Upper lobe of right lung (tissue), 1 donor: ENCODE results near the gene DNAJB6. TPM values are rescaled to one million over a fixed set of nuclear protein-coding genes. Genes with fewer than 3 reads are reported as not detected.
A peak's percentile ranks its signal among the peaks of the same experiment; 100 is the strongest.

Experiments
- ATAC-seq: fragments of 200-7000 bp; cut with Tn5 transposase; one replicate; pipeline ENCODE4 v1.9.1; 2020; ENCODE audit warnings: mild to moderate bottlenecking, moderate library complexity
- DNase-seq: peaks from one replicate; pipeline ENCODE4 v3.0.0-alpha.2; 2020
- H3K27ac ChIP-seq: fragments of 200-600 bp; one replicate; pipeline ENCODE4 v1.8.0; 2022
- H3K27me3 ChIP-seq: fragments of 200-600 bp; one replicate; pipeline ENCODE4 v1.8.0; 2022; ENCODE audit warnings: mild to moderate bottlenecking
- H3K36me3 ChIP-seq: fragments of 200-600 bp; one replicate; pipeline ENCODE4 v1.8.0; 2022
- H3K4me1 ChIP-seq: fragments of 200-600 bp; one replicate; pipeline ENCODE4 v1.8.0; 2022
- H3K4me3 ChIP-seq: fragments of 200-600 bp; one replicate; pipeline ENCODE4 v1.8.0; 2022; ENCODE audit warnings: mild to moderate bottlenecking
- H3K9me3 ChIP-seq: fragments of 200-600 bp; one replicate; pipeline ENCODE4 v1.8.0; 2022
- intact Hi-C: fragments of 100-400 bp; cut with DNase I; formaldehyde crosslinking; loops from one replicate; pipeline ENCODE4 v1.11.0; 2022
- total RNA-seq: library from RNA; stranded (reverse); fragmentation: NEBNext Ultra II Directional; extraction: Animal tissue kit (Norgen Biotek cat#: 25700); gene quantifications from one replicate; pipeline ENCODE4 v1.2.1, GENCODE V29; 2021
- TF ChIP-seq, protein P1 (sequence below): fragments of 200-600 bp; IDR thresholded peaks from one replicate; pipeline ENCODE4 v1.8.0; 2022; ENCODE audit warnings: antibody characterized with exemption
- donor health status: DM: no; HTN: yes; CAD: no; lungs with severe emphysema.

Gene DNAJB6
- total RNA-seq, 1 donor from 2014 or later = 95.8 TPM

DNA sequence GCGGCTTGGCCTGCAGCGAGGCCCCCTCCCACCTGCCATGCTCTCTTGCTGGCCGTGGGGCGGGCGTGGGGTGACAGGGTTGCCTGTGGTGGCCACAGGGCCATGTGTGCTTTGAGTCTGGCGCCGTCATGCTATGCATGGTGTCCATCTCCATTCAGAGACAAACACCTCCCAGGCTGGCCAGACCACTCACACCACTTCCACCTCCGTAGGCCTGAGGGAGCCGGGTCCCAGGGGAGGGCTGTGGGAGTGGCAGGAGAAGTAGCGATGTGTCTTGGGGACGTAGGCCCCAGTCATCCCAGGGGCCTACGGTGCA lies 65.5 kb downstream of the DNAJB6 start:
- Histone ChIP-seq H3K9me3 (no peaks in the 10 kb centered on the region), H3K36me3 (peaks cover 13% of the 10 kb centered on the region), H3K27me3 (no peaks in the 10 kb centered on the region), H3K4me3 (no peak overlapping the region), H3K4me1 (peaks cover 18% of the 10 kb centered on the region), H3K27ac (no peak overlapping the region)
- no peak for ATAC-seq
- TF ChIP-seq, protein P1, sequence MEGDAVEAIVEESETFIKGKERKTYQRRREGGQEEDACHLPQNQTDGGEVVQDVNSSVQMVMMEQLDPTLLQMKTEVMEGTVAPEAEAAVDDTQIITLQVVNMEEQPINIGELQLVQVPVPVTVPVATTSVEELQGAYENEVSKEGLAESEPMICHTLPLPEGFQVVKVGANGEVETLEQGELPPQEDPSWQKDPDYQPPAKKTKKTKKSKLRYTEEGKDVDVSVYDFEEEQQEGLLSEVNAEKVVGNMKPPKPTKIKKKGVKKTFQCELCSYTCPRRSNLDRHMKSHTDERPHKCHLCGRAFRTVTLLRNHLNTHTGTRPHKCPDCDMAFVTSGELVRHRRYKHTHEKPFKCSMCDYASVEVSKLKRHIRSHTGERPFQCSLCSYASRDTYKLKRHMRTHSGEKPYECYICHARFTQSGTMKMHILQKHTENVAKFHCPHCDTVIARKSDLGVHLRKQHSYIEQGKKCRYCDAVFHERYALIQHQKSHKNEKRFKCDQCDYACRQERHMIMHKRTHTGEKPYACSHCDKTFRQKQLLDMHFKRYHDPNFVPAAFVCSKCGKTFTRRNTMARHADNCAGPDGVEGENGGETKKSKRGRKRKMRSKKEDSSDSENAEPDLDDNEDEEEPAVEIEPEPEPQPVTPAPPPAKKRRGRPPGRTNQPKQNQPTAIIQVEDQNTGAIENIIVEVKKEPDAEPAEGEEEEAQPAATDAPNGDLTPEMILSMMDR = no peak
- no peak for DNase-seq
- intact Hi-C loops = no loop called here

DNA sequence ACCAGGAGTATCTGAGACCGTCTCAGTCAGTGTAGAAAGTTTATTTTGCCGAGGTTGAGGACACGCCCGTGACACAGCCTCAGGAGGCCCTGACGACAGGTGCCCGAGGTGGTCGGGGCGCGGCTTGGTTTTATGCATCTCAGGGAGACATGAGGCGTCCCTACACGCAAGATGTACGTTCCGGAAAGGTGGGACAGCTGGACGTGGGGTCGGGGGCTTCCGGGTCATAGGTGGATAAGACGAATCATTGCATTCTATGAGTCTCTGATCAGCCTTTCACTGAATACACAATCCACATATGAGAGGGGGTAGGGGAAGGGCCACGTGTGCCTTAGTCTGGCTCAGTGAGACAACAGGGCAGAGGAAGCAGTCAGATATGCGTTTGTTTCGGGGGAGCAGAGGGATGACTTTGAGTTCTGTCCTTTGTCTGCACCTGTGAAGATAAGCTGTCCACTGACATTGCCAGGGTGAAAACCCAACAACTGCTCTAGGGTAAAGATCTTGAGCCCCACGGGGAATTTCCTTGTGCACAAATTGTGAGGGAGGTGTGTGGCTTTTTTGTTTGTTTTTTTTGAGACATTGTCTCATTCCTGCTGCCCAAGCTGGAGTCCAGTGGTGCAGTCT lies 66.2 kb downstream of the DNAJB6 start:
- peaks cover 12% of the 10 kb centered on the region for H3K4me1 ChIP-seq
- H3K36me3 ChIP-seq = peaks cover 13% of the 10 kb centered on the region
- ATAC-seq (no peak), DNase-seq (no peak)
- no peak overlapping the region for H3K27ac ChIP-seq
- TF ChIP-seq, protein P1 = no peak
- intact Hi-C loops = no loop called here
- H3K9me3 ChIP-seq = no peaks in the 10 kb centered on the region
- H3K4me3 ChIP-seq = no peak overlapping the region
- no peaks in the 10 kb centered on the region for H3K27me3 ChIP-seq

- Histone ChIP-seq H3K27ac (no peak overlapping the region), H3K9me3 (no peaks in the 10 kb centered on the region), H3K27me3 (no peaks in the 10 kb centered on the region), H3K36me3 (peaks cover 13% of the 10 kb centered on the region), H3K4me3 (no peak overlapping the region), H3K4me1 (peaks cover 5% of the 10 kb centered on the region)
- TF ChIP-seq, protein P1 = no peak
- intact Hi-C loops = no loop called here
- ATAC-seq = no peak
- DNase-seq = no peak
Measured at GRCh38 chr7:157403646-157404401, 67.0 kb downstream of the DNAJB6 start.

- DNase-seq (peak; percentile 63), ATAC-seq (no peak)
- H3K27me3 ChIP-seq = no peaks in the 10 kb centered on the region
- no peaks in the 10 kb centered on the region for H3K9me3 ChIP-seq
- peaks cover 13% of the 10 kb centered on the region for H3K36me3 ChIP-seq
- intact Hi-C loops = no loop called here
- no peak overlapping the region for H3K4me3 ChIP-seq
- no peaks in the 10 kb centered on the region for H3K4me1 ChIP-seq
- H3K27ac ChIP-seq = no peak overlapping the region
- TF ChIP-seq, protein P1 = no peak
Measured at GRCh38 chr7:157404845-157405481, 68.2 kb downstream of the DNAJB6 start.

- TF ChIP-seq, protein P1 = no peak
- H3K36me3 ChIP-seq = peaks cover 13% of the 10 kb centered on the region
- H3K4me1 ChIP-seq = no peaks in the 10 kb centered on the region
- intact Hi-C loops = no loop called here
- no peak overlapping the region for H3K27ac ChIP-seq
- no peaks in the 10 kb centered on the region for H3K9me3 ChIP-seq
- H3K27me3 ChIP-seq = no peaks in the 10 kb centered on the region
- no peak for ATAC-seq
- DNase-seq = no peak
- H3K4me3 ChIP-seq = no peak overlapping the region
Measured at GRCh38 chr7:157405501-157405900, 68.7 kb downstream of the DNAJB6 start.
